Measurements from ENCODE around the gene TNS2. TPM values are rescaled to one million over a fixed set of nuclear protein-coding genes. Genes with fewer than 3 reads are reported as not detected.

The TNS2 gene
- total and polyA plus RNA-seq, 2 of the 13 experiments (the other 11 are each of a cell fraction or from before 2014, with no cell fraction given) = 8.9 to 20.4 TPM

DNA sequence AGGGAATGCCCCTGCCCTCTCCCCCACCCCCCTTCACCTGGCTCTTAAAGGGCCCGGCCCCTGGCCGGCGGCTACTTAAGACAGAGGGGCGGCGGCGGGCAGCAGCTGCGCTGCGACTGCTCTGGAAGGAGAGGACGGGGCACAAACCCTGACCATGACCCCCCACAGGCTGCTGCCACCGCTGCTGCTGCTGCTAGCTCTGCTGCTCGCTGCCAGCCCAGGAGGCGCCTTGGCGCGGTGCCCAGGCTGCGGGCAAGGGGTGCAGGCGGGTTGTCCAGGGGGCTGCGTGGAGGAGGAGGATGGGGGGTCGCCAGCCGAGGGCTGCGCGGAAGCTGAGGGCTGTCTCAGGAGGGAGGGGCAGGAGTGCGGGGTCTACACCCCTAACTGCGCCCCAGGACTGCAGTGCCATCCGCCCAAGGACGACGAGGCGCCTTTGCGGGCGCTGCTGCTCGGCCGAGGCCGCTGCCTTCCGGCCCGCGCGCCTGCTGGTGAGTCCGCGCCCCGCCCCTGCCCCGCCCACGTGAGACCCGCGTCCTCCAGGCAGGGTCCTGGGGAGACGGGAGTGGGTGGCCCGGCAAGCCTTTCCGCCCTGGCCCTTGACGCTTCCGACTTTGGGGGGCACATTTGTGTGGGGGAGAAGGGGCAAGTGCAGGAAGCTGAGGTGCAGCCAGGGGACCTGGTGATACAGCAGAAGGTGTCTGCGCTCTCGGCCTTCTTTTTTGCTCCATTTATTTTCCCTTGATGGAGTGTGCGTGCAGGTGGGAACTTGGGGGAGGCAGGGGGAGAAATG is 47.9 kb downstream of the TNS2 start, which contains the start of gene IGFBP6 (continued):
- TF ChIP-seq, protein P1, sequence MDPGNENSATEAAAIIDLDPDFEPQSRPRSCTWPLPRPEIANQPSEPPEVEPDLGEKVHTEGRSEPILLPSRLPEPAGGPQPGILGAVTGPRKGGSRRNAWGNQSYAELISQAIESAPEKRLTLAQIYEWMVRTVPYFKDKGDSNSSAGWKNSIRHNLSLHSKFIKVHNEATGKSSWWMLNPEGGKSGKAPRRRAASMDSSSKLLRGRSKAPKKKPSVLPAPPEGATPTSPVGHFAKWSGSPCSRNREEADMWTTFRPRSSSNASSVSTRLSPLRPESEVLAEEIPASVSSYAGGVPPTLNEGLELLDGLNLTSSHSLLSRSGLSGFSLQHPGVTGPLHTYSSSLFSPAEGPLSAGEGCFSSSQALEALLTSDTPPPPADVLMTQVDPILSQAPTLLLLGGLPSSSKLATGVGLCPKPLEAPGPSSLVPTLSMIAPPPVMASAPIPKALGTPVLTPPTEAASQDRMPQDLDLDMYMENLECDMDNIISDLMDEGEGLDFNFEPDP (CRISPR knock-in tag; conservative IDR thresholded peaks at IDR 0.05) = no peak
- TF ChIP-seq ZEB1 (IDR thresholded peaks at IDR 0.05; ENCODE audit: insufficient replicate concordance, low read depth) (no peak), POLR2AphosphoS5 (IDR thresholded peaks at IDR 0.05; ENCODE audit: low read depth, low read length) (no peak), XRCC5 (optimal IDR thresholded peaks at IDR 0.05; ENCODE audit: low read length) (peak; percentile 51), YEATS2 (CRISPR knock-in tag; IDR thresholded peaks at IDR 0.05; ENCODE audit: borderline replicate concordance) (no peak), ZNF329 (CRISPR knock-in tag; IDR thresholded peaks at IDR 0.05; ENCODE audit: low read depth) (no peak), ZNF160 (CRISPR knock-in tag; IDR thresholded peaks at IDR 0.05) (no peak), ZIK1 (CRISPR knock-in tag; IDR thresholded peaks at IDR 0.05; ENCODE audit: borderline replicate concordance, low read depth) (0 out of 2 replicates have a peak, but pooled peaks have one; percentile 58), FOSL2 (CRISPR knock-in tag; IDR thresholded peaks at IDR 0.05) (no peak), ZBTB42 (CRISPR knock-in tag; IDR thresholded peaks at IDR 0.05) (no peak), CAMTA2 (CRISPR knock-in tag; IDR thresholded peaks at IDR 0.05; ENCODE audit: borderline replicate concordance) (no peak), ZNF616 (CRISPR knock-in tag; IDR thresholded peaks at IDR 0.05; ENCODE audit: low read depth) (no peak), SOX6 (IDR thresholded peaks at IDR 0.05) (no peak), SOX6 (CRISPR knock-in tag; IDR thresholded peaks at IDR 0.05) (no peak)
- TF ChIP-seq, protein P2, sequence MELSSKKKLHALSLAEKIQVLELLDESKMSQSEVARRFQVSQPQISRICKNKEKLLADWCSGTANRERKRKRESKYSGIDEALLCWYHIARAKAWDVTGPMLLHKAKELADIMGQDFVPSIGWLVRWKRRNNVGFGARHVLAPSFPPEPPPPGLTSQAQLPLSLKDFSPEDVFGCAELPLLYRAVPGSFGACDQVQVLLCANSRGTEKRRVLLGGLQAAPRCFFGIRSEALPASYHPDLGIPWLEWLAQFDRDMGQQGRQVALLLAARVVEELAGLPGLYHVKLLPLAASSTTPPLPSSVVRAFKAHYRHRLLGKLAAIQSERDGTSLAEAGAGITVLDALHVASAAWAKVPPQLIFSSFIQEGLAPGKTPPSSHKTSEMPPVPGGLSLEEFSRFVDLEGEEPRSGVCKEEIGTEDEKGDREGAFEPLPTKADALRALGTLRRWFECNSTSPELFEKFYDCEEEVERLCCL (CRISPR knock-in tag; IDR thresholded peaks at IDR 0.05; ENCODE audit: borderline replicate concordance) = no peak
- TF ChIP-seq, protein P3, sequence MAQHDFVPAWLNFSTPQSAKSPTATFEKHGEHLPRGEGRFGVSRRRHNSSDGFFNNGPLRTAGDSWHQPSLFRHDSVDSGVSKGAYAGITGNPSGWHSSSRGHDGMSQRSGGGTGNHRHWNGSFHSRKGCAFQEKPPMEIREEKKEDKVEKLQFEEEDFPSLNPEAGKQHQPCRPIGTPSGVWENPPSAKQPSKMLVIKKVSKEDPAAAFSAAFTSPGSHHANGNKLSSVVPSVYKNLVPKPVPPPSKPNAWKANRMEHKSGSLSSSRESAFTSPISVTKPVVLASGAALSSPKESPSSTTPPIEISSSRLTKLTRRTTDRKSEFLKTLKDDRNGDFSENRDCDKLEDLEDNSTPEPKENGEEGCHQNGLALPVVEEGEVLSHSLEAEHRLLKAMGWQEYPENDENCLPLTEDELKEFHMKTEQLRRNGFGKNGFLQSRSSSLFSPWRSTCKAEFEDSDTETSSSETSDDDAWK (CRISPR knock-in tag; IDR thresholded peaks at IDR 0.05) = no peak
- TF ChIP-seq, protein P4, sequence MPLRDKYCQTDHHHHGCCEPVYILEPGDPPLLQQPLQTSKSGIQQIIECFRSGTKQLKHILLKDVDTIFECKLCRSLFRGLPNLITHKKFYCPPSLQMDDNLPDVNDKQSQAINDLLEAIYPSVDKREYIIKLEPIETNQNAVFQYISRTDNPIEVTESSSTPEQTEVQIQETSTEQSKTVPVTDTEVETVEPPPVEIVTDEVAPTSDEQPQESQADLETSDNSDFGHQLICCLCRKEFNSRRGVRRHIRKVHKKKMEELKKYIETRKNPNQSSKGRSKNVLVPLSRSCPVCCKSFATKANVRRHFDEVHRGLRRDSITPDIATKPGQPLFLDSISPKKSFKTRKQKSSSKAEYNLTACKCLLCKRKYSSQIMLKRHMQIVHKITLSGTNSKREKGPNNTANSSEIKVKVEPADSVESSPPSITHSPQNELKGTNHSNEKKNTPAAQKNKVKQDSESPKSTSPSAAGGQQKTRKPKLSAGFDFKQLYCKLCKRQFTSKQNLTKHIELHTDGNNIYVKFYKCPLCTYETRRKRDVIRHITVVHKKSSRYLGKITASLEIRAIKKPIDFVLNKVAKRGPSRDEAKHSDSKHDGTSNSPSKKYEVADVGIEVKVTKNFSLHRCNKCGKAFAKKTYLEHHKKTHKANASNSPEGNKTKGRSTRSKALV (CRISPR knock-in tag; IDR thresholded peaks at IDR 0.05) = 0 out of 2 replicates have a peak, but pooled peaks have one; percentile 29

Data from HepG2 (cell line).